Epidermal melanocyte (primary cell): ENCODE measurements around the gene ANGPT4.
"Not testable (repeated sequence)": the region's sequence is repeated elsewhere in the genome, so short reads cannot be mapped to it uniquely, and the experiment has no call there.

Experiments used
- DNase-seq: peaks from one replicate; pipeline ENCODE4 v3.0.0; 2011; ENCODE audit warnings: low spot score; ENCODE audit not compliant: insufficient read length

The ANGPT4 gene

GRCh38 chr20:906703-907270, 9.3 kb downstream of the ANGPT4 start:
- no peak for DNase-seq

- DNase-seq = no peak
These were observed 10.1 kb downstream of the ANGPT4 start for GRCh38 chr20:906001-906520.

GRCh38 chr20:905396-905961, 10.7 kb downstream of the ANGPT4 start:
- no peak for DNase-seq

GRCh38 chr20:904039-904545, 12.0 kb downstream of the ANGPT4 start:
- no peak for DNase-seq

- DNase-seq = not testable (repeated sequence)
These were observed 18.7 kb downstream of the ANGPT4 start for GRCh38 chr20:897436-897835.

GRCh38 chr20:896501-897025, 19.6 kb downstream of the ANGPT4 start:
- no peak for DNase-seq

GRCh38 chr20:892371-892770, 23.8 kb downstream of the ANGPT4 start:
- not testable (repeated sequence) for DNase-seq

GRCh38 chr20:891706-892080, 24.4 kb downstream of the ANGPT4 start:
- no peak for DNase-seq

GRCh38 chr20:891058-891705, 25.0 kb downstream of the ANGPT4 start:
- no peak for DNase-seq

GRCh38 chr20:890666-891057, 25.5 kb downstream of the ANGPT4 start:
- DNase-seq = no peak

GRCh38 chr20:889932-890463, 26.1 kb downstream of the ANGPT4 start:
- DNase-seq = no peak

- DNase-seq = no peak
These were observed 27.0 kb downstream of the ANGPT4 start for GRCh38 chr20:889106-889505.

GRCh38 chr20:888057-888456, 28.1 kb downstream of the ANGPT4 start:
- no peak for DNase-seq

- DNase-seq = no peak
These were observed 29.0 kb downstream of the ANGPT4 start for GRCh38 chr20:887137-887536.

- no peak for DNase-seq
These were observed 30.9 kb downstream of the ANGPT4 start for GRCh38 chr20:884983-885952.

GRCh38 chr20:881783-882144, 34.4 kb downstream of the ANGPT4 start:
- DNase-seq = no peak

- DNase-seq = no peak
These were observed 34.9 kb downstream of the ANGPT4 start for GRCh38 chr20:881051-881782.

GRCh38 chr20:879626-880025, 36.5 kb downstream of the ANGPT4 start:
- DNase-seq = no peak

GRCh38 chr20:878511-879307, 37.4 kb downstream of the ANGPT4 start:
- DNase-seq = no peak

GRCh38 chr20:877814-878213, 38.3 kb downstream of the ANGPT4 start:
- DNase-seq = no peak
